ENCODE measurements around the gene PLAC8L1. TPM values are rescaled to one million over a fixed set of nuclear protein-coding genes. Genes with fewer than 3 reads are reported as not detected.

The PLAC8L1 gene
- total RNA-seq, 4 donors from 2014 or later = not detected

DNA sequence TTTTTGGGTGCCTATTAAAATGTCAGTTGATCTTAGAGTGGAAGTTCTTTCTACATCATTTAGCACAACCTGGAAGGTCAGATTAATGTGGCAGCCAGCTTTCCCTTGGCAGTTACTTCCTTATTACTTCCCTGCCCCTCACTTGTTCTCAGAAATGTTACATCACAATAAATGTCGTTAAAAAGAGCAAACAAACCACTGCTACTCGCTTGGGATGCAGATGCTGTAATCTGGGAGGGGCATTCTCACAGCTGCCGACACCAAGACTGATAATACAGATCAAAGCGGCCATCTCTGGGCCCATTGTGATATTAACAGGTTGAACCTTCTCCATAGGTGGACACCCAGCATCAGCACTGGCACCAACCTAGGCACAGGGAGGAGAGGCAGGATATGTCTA is 29.3 kb downstream of the PLAC8L1 start:
- 57 to 63% methylated on average over 4 of the region's 4 CpGs for WGBS, 2 donors
- intact Hi-C loops (cut with DNase I) = no loop called here
- no peaks in the 10 kb centered on the region for H3K27me3 ChIP-seq
- H3K4me1 ChIP-seq = peaks cover 14 to 18% of the 10 kb centered on the region in 2 donors
- H3K27ac ChIP-seq = no peak overlapping the region
- H3K36me3 ChIP-seq = no peaks in the 10 kb centered on the region
- TF ChIP-seq CTCF (IDR thresholded peaks at IDR 0.05) = no peak
- TF ChIP-seq POLR2A (IDR thresholded peaks at IDR 0.05) = no peak
- no peak overlapping the region for H3K4me3 ChIP-seq (replicated peaks in 1 of 3)
- no peaks in the 10 kb centered on the region for H3K9me3 ChIP-seq
- no peak for DNase-seq

- no peak for TF ChIP-seq POLR2A (IDR thresholded peaks at IDR 0.05)
- TF ChIP-seq CTCF (IDR thresholded peaks at IDR 0.05) = no peak
- DNase-seq = no peak
- Histone ChIP-seq H3K9me3 (no peaks in the 10 kb centered on the region), H3K4me3 (replicated peaks in 1 of 3) (no peak overlapping the region), H3K4me1 (peaks cover 38 to 44% of the 10 kb centered on the region in 2 donors), H3K27ac (no peak overlapping the region), H3K36me3 (no peaks in the 10 kb centered on the region), H3K27me3 (no peaks in the 10 kb centered on the region)
- intact Hi-C loops (cut with DNase I) = no loop called here
- 71 to 76% methylated on average over 9 of the region's 9 CpGs for WGBS, 2 donors
Observed at GRCh38 chr5:146073239-146073900, 32.0 kb downstream of the PLAC8L1 start.

GRCh38 chr5:146072595-146072994 is 32.8 kb downstream of the PLAC8L1 start:
- H3K36me3 ChIP-seq = no peaks in the 10 kb centered on the region
- H3K4me3 ChIP-seq (replicated peaks in 1 of 3) = no peak overlapping the region
- no peak for DNase-seq
- intact Hi-C loops (cut with DNase I) = no loop called here
- peaks cover 41 to 52% of the 10 kb centered on the region in 2 donors for H3K4me1 ChIP-seq
- 81 to 88% methylated on average over 2 of the region's 2 CpGs for WGBS, 2 donors
- no peaks in the 10 kb centered on the region for H3K9me3 ChIP-seq
- H3K27ac ChIP-seq = no peak overlapping the region
- no peaks in the 10 kb centered on the region for H3K27me3 ChIP-seq
- no peak for TF ChIP-seq CTCF (IDR thresholded peaks at IDR 0.05)
- TF ChIP-seq POLR2A (IDR thresholded peaks at IDR 0.05) = no peak

DNA sequence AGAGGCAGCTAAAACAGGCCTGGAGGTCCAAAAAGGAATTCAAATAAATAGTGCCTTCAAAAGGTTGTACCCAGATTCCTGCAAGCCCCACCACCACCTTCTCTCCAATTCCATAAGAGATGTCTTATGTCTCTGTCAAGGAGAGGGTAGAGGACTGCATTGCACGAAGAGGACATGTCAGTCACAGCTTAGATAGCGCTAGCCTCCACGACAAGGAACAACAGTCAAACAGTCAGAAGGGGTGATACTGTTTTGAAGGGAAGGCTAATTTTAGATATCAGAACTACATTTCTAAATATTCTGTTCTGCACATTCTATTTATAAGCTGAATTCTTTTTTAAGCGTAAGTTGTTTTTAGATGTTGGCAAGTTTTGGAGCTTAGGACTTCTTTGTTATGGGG is 34.2 kb downstream of the PLAC8L1 start:
- TF ChIP-seq CTCF (IDR thresholded peaks at IDR 0.05) = no peak
- no peak for TF ChIP-seq POLR2A (IDR thresholded peaks at IDR 0.05)
- H3K36me3 ChIP-seq = no peaks in the 10 kb centered on the region
- H3K27me3 ChIP-seq = no peaks in the 10 kb centered on the region
- intact Hi-C loops (cut with DNase I) = no loop called here
- H3K27ac ChIP-seq = peak overlapping the region; percentile 71 to 85 (median 77)
- WGBS, 2 donors = 61 to 65% methylated on average over 4 of the region's 4 CpGs
- H3K4me1 ChIP-seq = peaks cover 41 to 52% of the 10 kb centered on the region in 2 donors
- H3K4me3 ChIP-seq (replicated peaks in 1 of 3) = no peak overlapping the region
- no peaks in the 10 kb centered on the region for H3K9me3 ChIP-seq
- DNase-seq = no peak

DNA sequence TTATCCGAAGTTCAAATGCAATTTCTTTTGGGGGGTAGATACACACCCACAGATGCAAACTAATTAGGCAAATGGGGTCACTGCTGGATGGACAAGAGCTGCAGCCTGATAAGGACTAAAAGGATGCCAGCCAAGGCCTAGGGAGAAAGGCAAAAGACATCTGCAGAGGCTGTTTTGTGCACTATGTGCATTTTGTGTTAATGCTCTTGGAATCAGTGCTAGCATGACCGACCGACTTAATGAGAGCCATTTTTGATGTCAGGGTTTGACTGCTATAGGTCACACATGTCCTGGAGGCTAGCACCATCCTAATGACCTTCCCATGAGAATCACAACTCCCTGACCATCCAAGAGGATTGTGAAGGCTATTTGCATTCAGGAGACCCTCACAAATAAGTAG is 34.6 kb downstream of the PLAC8L1 start:
- Histone ChIP-seq H3K27me3 (no peaks in the 10 kb centered on the region), H3K9me3 (no peaks in the 10 kb centered on the region), H3K4me1 (peaks cover 41 to 52% of the 10 kb centered on the region in 2 donors), H3K36me3 (no peaks in the 10 kb centered on the region), H3K27ac (peak overlapping the region; percentile 47 to 85 (median 77)), H3K4me3 (replicated peaks in 1 of 3) (no peak overlapping the region)
- DNase-seq = no peak
- 72 to 85% methylated on average over 3 of the region's 3 CpGs for WGBS, 2 donors
- intact Hi-C loops (cut with DNase I) = no loop called here
- TF ChIP-seq CTCF (IDR thresholded peaks at IDR 0.05) (no peak), POLR2A (IDR thresholded peaks at IDR 0.05) (no peak)
